SU-DHL-6 (cell line): Measurements from ENCODE around the gene ZC3H7A.

Experiments used
- H2AFZ ChIP-seq: fragments of 200-600 bp; sonication (generic); 2 replicates; pipeline ENCODE4 v1.6.1; 2014; ENCODE audit warnings: low read depth, mild to moderate bottlenecking, moderate library complexity, mixed read lengths, antibody characterized with exemption, low read length; ENCODE audit not compliant: severe bottlenecking
- H3F3A ChIP-seq: fragments of 200-600 bp; shearing (Covaris generic); 2 replicates; pipeline ENCODE4 v1.6.0; 2016; ENCODE audit warnings: antibody characterized with exemption, mild to moderate bottlenecking; ENCODE audit not compliant: insufficient read depth
- H3K27ac ChIP-seq: fragments of 200-600 bp; sonication (generic); 2 replicates; pipeline ENCODE4 v1.5.1; 2016; ENCODE audit warnings: low read depth, mild to moderate bottlenecking, low read length, moderate library complexity, mixed read lengths
- H3K27me3 ChIP-seq: fragments of 200-600 bp; sonication (generic), shearing (Covaris generic); 2 replicates; pipeline ENCODE4 v1.6.0; 2014; ENCODE audit warnings: mild to moderate bottlenecking, low read length
- H3K36me3 ChIP-seq: fragments of 200-600 bp; sonication (generic); 2 replicates; pipeline ENCODE4 v1.6.1; 2014; ENCODE audit warnings: mild to moderate bottlenecking, low read length, mixed read lengths
- H3K4me2 ChIP-seq: fragments of 300-600, 200-600 bp; shearing (Covaris generic), sonication (generic); 2 replicates; pipeline ENCODE4 v1.6.0; 2014; ENCODE audit warnings: low read length, low read depth, mild to moderate bottlenecking; ENCODE audit not compliant: poor library complexity, severe bottlenecking
- H3K4me3 ChIP-seq: fragments of 200-600 bp; sonication (generic); 2 replicates; pipeline ENCODE4 v1.5.1; 2014; ENCODE audit warnings: antibody characterized with exemption, low read length, mild to moderate bottlenecking, mixed read lengths; ENCODE audit not compliant: insufficient read depth, poor library complexity, severe bottlenecking
- H3K79me2 ChIP-seq: fragments of 200-600 bp; sonication (generic); 2 replicates; pipeline ENCODE4 v1.6.1; 2014; ENCODE audit warnings: mild to moderate bottlenecking, low read length, moderate library complexity; ENCODE audit not compliant: insufficient read depth
- H3K9ac ChIP-seq: fragments of 200-600 bp; sonication (generic); 2 replicates; pipeline ENCODE4 v1.7.0; 2014; ENCODE audit warnings: mild to moderate bottlenecking, low read length
- H3K9me2 ChIP-seq: fragments of 200-600 bp; sonication (generic); replicated peaks from 2 replicates; pipeline ENCODE4 v1.6.1; 2014; ENCODE audit warnings: low read length; ENCODE audit not compliant: insufficient read depth
- H3K9me3 ChIP-seq: fragments of 200-600 bp; sonication (generic); 2 replicates; pipeline ENCODE4 v1.6.1; 2014; ENCODE audit warnings: low read length, mixed read lengths; ENCODE audit not compliant: insufficient read depth
- H4K20me1 ChIP-seq: fragments of 200-600 bp; sonication (generic); 2 replicates; pipeline ENCODE4 v1.6.1; 2014; ENCODE audit warnings: low read depth, mild to moderate bottlenecking, antibody characterized with exemption, low read length, moderate library complexity, mixed read lengths
- EZH2phosphoT487 ChIP-seq: fragments of 200-600 bp; sonication (generic), shearing (Covaris generic); conservative IDR thresholded peaks from 2 replicates; pipeline ENCODE4 v1.6.1; 2018; ENCODE audit warnings: mild to moderate bottlenecking, antibody characterized with exemption, low read length, moderate library complexity, mixed read lengths
- TF ChIP-seq, protein P1 (sequence below): fragments of 200-600 bp; sonication (generic); IDR thresholded peaks from one replicate; pipeline ENCODE4 v1.5.1; 2017; ENCODE audit warnings: antibody characterized with exemption, mild to moderate bottlenecking, low read length, moderate library complexity; ENCODE audit not compliant: insufficient read depth, poor library complexity, severe bottlenecking

ZC3H7A gene

DNA sequence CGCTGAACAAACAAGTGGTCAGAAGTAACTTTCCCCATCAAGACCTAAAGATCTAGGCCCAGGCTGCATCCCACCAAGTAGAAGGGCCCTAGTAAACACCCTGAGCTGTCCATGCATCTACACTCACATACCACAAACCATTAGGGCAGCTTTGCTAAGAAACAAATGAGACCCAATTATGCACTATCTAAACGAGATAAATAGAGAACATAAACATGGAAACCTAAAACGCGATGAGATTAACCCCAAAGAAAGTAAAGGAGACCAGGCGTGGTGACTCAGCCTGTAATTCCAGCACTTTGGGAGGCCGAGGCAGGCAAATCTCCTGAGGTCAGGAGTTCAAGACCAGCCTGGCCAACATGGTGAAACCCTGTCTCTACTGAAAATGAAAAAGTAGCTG, 60.2 kb downstream of the ZC3H7A start:
- H3K79me2 ChIP-seq, result peaks cover 84% of the 10 kb centered on the region

DNA sequence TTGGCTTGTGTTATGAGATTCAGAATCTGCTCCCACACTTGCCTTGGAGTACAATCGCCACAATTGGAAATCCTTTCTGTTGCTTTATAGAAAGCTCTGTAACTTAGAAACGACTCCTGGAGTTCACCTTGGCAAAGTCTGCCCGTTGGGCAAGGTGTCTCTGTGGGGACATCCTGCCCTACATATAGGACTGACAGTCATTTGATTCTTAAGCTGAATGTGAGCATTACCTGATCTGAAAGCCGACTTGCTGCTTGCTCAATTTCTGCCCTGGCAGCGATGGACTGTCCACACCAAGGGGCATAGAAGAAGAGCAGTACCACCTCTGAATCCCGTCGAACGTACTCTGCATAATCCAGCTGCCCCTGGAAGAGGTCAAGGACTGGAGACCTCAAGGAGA, 61.3 kb downstream of the ZC3H7A start:
- H4K20me1 ChIP-seq, result no peaks in the 10 kb centered on the region
- H3K27ac ChIP-seq, result peak overlapping the region; percentile 88
- H2AFZ ChIP-seq, result no peak overlapping the region
- no peak overlapping the region for H3K9ac ChIP-seq
- peak overlapping the region; percentile 71 for H3K4me2 ChIP-seq
- H3K79me2 ChIP-seq, result peaks cover 84% of the 10 kb centered on the region
- no peaks in the 10 kb centered on the region for H3K9me2 ChIP-seq
- TF ChIP-seq EZH2phosphoT487, result no peak
- TF ChIP-seq, protein P1, sequence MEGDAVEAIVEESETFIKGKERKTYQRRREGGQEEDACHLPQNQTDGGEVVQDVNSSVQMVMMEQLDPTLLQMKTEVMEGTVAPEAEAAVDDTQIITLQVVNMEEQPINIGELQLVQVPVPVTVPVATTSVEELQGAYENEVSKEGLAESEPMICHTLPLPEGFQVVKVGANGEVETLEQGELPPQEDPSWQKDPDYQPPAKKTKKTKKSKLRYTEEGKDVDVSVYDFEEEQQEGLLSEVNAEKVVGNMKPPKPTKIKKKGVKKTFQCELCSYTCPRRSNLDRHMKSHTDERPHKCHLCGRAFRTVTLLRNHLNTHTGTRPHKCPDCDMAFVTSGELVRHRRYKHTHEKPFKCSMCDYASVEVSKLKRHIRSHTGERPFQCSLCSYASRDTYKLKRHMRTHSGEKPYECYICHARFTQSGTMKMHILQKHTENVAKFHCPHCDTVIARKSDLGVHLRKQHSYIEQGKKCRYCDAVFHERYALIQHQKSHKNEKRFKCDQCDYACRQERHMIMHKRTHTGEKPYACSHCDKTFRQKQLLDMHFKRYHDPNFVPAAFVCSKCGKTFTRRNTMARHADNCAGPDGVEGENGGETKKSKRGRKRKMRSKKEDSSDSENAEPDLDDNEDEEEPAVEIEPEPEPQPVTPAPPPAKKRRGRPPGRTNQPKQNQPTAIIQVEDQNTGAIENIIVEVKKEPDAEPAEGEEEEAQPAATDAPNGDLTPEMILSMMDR, result no peak
- H3K4me3 ChIP-seq, result no peak overlapping the region
- H3F3A ChIP-seq, result peaks cover 25% of the 10 kb centered on the region; the same call in 1 of the 2 replicates
- no peaks in the 10 kb centered on the region for H3K9me3 ChIP-seq
- no peaks in the 10 kb centered on the region for H3K27me3 ChIP-seq
- peaks cover 34% of the 10 kb centered on the region for H3K36me3 ChIP-seq

More for the DNA sequence above, 60.2 kb downstream of the ZC3H7A start:
- Histone ChIP-seq H3F3A (peaks cover 22% of the 10 kb centered on the region; the same call in 1 of the 2 replicates), H4K20me1 (no peaks in the 10 kb centered on the region; the same call in 1 of the 2 replicates), H3K9me3 (no peaks in the 10 kb centered on the region), H3K9me2 (no peaks in the 10 kb centered on the region), H3K9ac (no peak overlapping the region), H3K27me3 (no peaks in the 10 kb centered on the region), H3K4me2 (peak overlapping the region; percentile 71), H3K36me3 (peaks cover 29% of the 10 kb centered on the region), H3K4me3 (no peak overlapping the region), H3K27ac (peak overlapping the region; percentile 88; the same call in 1 of the 2 replicates), H2AFZ (no peak overlapping the region)
- TF ChIP-seq, protein P1, result no peak
- no peak for TF ChIP-seq EZH2phosphoT487

DNA sequence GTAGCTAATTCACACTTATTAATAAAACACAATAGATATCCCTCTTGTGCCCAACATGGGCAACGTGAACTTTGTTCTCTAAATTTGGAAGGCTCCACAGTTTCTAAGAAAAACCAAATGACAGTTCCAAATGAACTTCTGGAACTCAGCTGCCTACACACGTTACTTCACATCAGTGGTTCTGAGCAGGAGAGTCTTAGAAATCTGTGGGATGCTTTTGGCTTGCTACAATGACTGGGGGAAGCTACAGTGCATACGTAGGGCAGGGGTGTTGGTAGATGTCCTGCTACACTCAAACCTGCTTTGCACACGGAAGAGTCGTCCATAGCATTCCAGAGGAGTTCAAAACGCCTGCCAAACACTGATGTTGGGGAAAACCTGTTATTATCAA, 62.4 kb downstream of the ZC3H7A start:
- Histone ChIP-seq H3K9me2 (no peaks in the 10 kb centered on the region), H2AFZ (no peak overlapping the region), H3K9me3 (no peaks in the 10 kb centered on the region), H4K20me1 (no peaks in the 10 kb centered on the region), H3K9ac (peak overlapping the region; percentile 31), H3K4me2 (peak overlapping the region; percentile 71), H3K27ac (peak overlapping the region; percentile 88), H3K4me3 (no peak overlapping the region), H3K36me3 (peaks cover 36% of the 10 kb centered on the region), H3F3A (peaks cover 26% of the 10 kb centered on the region; the same call in 1 of the 2 replicates), H3K27me3 (no peaks in the 10 kb centered on the region), H3K79me2 (peaks cover 79% of the 10 kb centered on the region)
- TF ChIP-seq EZH2phosphoT487, result no peak
- TF ChIP-seq, protein P1, result no peak
